Erythroblast (primary cell): ENCODE measurements around the gene IQCH.

Experiments used
- GATA1 ChIP-seq: IDR thresholded peaks from 2 replicates; pipeline ENCODE4 v1.6.1; 2011; ENCODE audit warnings: low read depth, mild to moderate bottlenecking, control low read depth, low read length, moderate library complexity
- POLR2A ChIP-seq: IDR thresholded peaks from 2 replicates; pipeline ENCODE4 v1.6.1; 2011; ENCODE audit warnings: mild to moderate bottlenecking, low read length

GRCh38 chr15:67274236-67274635 lies 19.6 kb downstream of the IQCH start:
- no peak for TF ChIP-seq GATA1
- TF ChIP-seq POLR2A = no peak
